Esophagus muscularis mucosa (tissue), 2 donors: ENCODE results near the gene C2orf92.

Experiments used
- POLR2A ChIP-seq: fragments of 450-650 bp; IDR thresholded peaks from one replicate; pipeline ENCODE4 v1.6.1; 2017; ENCODE audit warnings: antibody characterized with exemption, moderate library complexity, mild to moderate bottlenecking, low read depth
- POLR2AphosphoS5 ChIP-seq, 2 donors: sonication (generic); formaldehyde crosslinking; IDR thresholded peaks; one replicate each; pipeline ENCODE4 v1.6.1; 2017; ENCODE audit warnings: antibody characterized with exemption in 2 of 2

DNA sequence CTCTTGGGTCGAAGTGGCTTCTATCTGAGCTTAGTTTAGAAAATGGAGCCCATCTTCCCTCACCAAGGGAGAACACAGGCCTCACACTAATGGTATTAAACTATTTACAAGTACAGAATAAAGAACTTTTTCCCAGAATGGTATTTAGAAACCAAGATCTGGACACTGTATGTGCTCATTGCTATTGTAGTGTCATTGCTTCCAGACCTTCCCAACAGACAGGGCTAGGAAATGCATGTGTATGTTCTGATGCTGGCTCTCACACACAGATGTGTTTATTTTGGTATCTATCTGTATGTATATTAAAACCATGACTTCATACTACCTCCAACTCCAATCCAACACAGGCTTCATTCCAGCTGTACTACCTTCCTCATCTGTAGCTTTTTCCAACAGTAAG is 15.6 kb upstream of the C2orf92 start:
- no peak for TF ChIP-seq POLR2AphosphoS5 (IDR thresholded peaks at IDR 0.05)
- no peak for TF ChIP-seq POLR2A
